Liver (tissue), 3 donors: ENCODE results near the gene CDK5RAP2.

Experiments used
- EGR1 ChIP-seq, 2 donors: IDR thresholded peaks; 2 replicates each; pipeline ENCODE4 v1.6.1; 2016 to 2018; ENCODE audit warnings: antibody characterized with exemption in 2 of 2, low read depth in 2 of 2
- GABPA ChIP-seq, 2 donors: IDR thresholded peaks in 1 of 2; conservative IDR thresholded peaks in 1 of 2; 2 replicates each; pipeline ENCODE4 v1.6.1; 2016; ENCODE audit warnings: antibody characterized with exemption in 2 of 2, mild to moderate bottlenecking in 1 of 2, moderate library complexity in 1 of 2
- HNF4A ChIP-seq, 2 donors: conservative IDR thresholded peaks; 2 replicates each; pipeline ENCODE4 v1.6.1; 2016; ENCODE audit warnings: antibody characterized with exemption in 2 of 2, mild to moderate bottlenecking in 2 of 2
- JUND ChIP-seq, 2 donors: IDR thresholded peaks; 2 replicates each; pipeline ENCODE4 v1.6.1; 2016; ENCODE audit warnings: antibody characterized with exemption in 2 of 2
- RAD21 ChIP-seq, 2 donors: IDR thresholded peaks; 2 replicates each; pipeline ENCODE4 v1.6.1; 2016; ENCODE audit warnings: antibody characterized with exemption in 2 of 2, mild to moderate bottlenecking in 2 of 2
- RXRA ChIP-seq, 2 donors: IDR thresholded peaks; 2 replicates each; pipeline ENCODE4 v1.6.1; 2017 to 2018; ENCODE audit warnings: antibody characterized with exemption in 2 of 2, mild to moderate bottlenecking in 1 of 2
- SP1 ChIP-seq: IDR thresholded peaks from 2 replicates; pipeline ENCODE4 v1.6.1; 2018; ENCODE audit warnings: antibody characterized with exemption, mild to moderate bottlenecking
- TAF1 ChIP-seq: conservative IDR thresholded peaks from 2 replicates; pipeline ENCODE4 v1.6.1; 2016; ENCODE audit warnings: antibody characterized with exemption, mild to moderate bottlenecking
- YY1 ChIP-seq: IDR thresholded peaks from 2 replicates; pipeline ENCODE4 v1.6.1; 2016; ENCODE audit warnings: antibody characterized with exemption, mild to moderate bottlenecking
- TF ChIP-seq, protein P1 (sequence below): fragments of 150-350 bp; IDR thresholded peaks from 2 replicates; pipeline ENCODE4 v1.5.1; 2017; ENCODE audit warnings: improper control_type of control experiment, low read depth, low read length; ENCODE audit not compliant: missing input control
- TF ChIP-seq, protein P2 (sequence below): IDR thresholded peaks from 2 replicates; pipeline ENCODE4 v1.6.1; 2016; ENCODE audit warnings: antibody characterized with exemption
- TF ChIP-seq, protein P3 (sequence below): IDR thresholded peaks from 2 replicates; pipeline ENCODE4 v1.6.1; 2016; ENCODE audit warnings: antibody characterized with exemption, mild to moderate bottlenecking
- TF ChIP-seq, protein P4 (sequence below): IDR thresholded peaks from 2 replicates; pipeline ENCODE4 v1.6.1; 2016; ENCODE audit warnings: antibody characterized with exemption
- TF ChIP-seq, protein P5 (sequence below): IDR thresholded peaks from 2 replicates; pipeline ENCODE4 v1.6.1; 2016; ENCODE audit warnings: antibody characterized with exemption
- donor health status: healthy.
- donor health status: healthy.

DNA sequence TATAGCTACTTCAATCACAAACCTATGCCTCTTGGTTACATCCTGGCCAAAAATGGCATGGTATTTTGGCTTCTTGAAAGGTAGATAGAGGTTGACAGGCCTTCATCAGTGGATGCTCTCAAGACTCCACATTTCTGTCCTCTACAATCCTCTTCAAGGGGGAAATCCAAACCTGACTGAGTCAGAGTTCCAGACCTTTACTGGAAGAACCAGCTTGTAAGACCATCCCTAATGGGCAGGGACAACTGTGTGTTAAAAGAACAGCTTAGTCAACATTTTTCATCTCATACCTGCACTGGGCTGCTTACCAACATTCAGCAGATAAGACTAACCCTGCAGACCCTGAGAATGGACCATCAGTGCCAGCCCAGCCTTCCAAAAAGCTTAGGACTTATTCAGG, 155.7 kb downstream of the CDK5RAP2 start:
- TF ChIP-seq, protein P1, sequence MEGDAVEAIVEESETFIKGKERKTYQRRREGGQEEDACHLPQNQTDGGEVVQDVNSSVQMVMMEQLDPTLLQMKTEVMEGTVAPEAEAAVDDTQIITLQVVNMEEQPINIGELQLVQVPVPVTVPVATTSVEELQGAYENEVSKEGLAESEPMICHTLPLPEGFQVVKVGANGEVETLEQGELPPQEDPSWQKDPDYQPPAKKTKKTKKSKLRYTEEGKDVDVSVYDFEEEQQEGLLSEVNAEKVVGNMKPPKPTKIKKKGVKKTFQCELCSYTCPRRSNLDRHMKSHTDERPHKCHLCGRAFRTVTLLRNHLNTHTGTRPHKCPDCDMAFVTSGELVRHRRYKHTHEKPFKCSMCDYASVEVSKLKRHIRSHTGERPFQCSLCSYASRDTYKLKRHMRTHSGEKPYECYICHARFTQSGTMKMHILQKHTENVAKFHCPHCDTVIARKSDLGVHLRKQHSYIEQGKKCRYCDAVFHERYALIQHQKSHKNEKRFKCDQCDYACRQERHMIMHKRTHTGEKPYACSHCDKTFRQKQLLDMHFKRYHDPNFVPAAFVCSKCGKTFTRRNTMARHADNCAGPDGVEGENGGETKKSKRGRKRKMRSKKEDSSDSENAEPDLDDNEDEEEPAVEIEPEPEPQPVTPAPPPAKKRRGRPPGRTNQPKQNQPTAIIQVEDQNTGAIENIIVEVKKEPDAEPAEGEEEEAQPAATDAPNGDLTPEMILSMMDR: no peak
- TF ChIP-seq TAF1 (no peak), EGR1 (IDR thresholded peaks at IDR 0.05; ENCODE audit: low read depth in 2 of 2) (no peak), GABPA (IDR thresholded peaks at IDR 0.05 in 1 of 2, conservative IDR thresholded peaks at IDR 0.05 in 1 of 2) (no peak), RXRA (IDR thresholded peaks at IDR 0.05) (no peak), HNF4A (conservative IDR thresholded peaks at IDR 0.05) (no peak), YY1 (no peak), RAD21 (IDR thresholded peaks at IDR 0.05) (no peak), JUND (IDR thresholded peaks at IDR 0.05) (no peak), SP1 (no peak)
- TF ChIP-seq, protein P2, sequence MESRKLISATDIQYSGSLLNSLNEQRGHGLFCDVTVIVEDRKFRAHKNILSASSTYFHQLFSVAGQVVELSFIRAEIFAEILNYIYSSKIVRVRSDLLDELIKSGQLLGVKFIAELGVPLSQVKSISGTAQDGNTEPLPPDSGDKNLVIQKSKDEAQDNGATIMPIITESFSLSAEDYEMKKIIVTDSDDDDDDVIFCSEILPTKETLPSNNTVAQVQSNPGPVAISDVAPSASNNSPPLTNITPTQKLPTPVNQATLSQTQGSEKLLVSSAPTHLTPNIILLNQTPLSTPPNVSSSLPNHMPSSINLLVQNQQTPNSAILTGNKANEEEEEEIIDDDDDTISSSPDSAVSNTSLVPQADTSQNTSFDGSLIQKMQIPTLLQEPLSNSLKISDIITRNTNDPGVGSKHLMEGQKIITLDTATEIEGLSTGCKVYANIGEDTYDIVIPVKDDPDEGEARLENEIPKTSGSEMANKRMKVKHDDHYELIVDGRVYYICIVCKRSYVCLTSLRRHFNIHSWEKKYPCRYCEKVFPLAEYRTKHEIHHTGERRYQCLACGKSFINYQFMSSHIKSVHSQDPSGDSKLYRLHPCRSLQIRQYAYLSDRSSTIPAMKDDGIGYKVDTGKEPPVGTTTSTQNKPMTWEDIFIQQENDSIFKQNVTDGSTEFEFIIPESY: no peak
- TF ChIP-seq, protein P3, sequence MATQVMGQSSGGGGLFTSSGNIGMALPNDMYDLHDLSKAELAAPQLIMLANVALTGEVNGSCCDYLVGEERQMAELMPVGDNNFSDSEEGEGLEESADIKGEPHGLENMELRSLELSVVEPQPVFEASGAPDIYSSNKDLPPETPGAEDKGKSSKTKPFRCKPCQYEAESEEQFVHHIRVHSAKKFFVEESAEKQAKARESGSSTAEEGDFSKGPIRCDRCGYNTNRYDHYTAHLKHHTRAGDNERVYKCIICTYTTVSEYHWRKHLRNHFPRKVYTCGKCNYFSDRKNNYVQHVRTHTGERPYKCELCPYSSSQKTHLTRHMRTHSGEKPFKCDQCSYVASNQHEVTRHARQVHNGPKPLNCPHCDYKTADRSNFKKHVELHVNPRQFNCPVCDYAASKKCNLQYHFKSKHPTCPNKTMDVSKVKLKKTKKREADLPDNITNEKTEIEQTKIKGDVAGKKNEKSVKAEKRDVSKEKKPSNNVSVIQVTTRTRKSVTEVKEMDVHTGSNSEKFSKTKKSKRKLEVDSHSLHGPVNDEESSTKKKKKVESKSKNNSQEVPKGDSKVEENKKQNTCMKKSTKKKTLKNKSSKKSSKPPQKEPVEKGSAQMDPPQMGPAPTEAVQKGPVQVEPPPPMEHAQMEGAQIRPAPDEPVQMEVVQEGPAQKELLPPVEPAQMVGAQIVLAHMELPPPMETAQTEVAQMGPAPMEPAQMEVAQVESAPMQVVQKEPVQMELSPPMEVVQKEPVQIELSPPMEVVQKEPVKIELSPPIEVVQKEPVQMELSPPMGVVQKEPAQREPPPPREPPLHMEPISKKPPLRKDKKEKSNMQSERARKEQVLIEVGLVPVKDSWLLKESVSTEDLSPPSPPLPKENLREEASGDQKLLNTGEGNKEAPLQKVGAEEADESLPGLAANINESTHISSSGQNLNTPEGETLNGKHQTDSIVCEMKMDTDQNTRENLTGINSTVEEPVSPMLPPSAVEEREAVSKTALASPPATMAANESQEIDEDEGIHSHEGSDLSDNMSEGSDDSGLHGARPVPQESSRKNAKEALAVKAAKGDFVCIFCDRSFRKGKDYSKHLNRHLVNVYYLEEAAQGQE: no peak
- TF ChIP-seq, protein P4, sequence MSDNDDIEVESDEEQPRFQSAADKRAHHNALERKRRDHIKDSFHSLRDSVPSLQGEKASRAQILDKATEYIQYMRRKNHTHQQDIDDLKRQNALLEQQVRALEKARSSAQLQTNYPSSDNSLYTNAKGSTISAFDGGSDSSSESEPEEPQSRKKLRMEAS: no peak
- TF ChIP-seq, protein P5, sequence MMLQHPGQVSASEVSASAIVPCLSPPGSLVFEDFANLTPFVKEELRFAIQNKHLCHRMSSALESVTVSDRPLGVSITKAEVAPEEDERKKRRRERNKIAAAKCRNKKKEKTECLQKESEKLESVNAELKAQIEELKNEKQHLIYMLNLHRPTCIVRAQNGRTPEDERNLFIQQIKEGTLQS: no peak
